ENCODE measurements around the gene RFPL1.

The RFPL1 gene

DNA sequence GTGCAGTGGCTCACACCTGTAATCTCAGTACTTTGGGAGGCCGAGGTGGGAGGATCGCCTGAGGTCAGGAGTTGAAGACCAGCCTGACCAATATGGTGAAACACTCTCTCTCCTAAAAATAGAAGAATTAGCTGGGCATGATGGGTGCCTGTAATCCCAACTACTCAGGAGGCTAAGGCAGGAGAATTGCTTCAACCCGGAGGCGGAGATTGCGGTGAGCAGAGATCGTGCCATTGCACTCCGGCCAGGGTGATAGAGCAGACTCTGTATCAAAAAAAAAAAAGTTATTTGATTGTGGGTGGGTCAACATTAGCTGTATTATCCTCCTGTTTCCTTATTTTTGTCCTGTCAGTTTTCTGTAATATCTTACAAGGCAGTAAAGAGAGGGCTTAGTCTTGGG, 11.9 kb upstream of the RFPL1 start:
- no peak for DNase-seq (ENCODE audit: extremely low read depth, insufficient read length)
- no peak overlapping the region for H3K4me3 ChIP-seq (replicated peaks; ENCODE audit: low read depth, low read length)
- H3K27me3 ChIP-seq (replicated peaks; ENCODE audit: control insufficient read depth, insufficient read depth, low read length) = no peaks in the 10 kb centered on the region; the same call in 1 of the 2 replicates
- no peaks in the 10 kb centered on the region for H3K36me3 ChIP-seq (ENCODE audit: control insufficient read depth, insufficient read depth, low read length)
- TF ChIP-seq, protein P1, sequence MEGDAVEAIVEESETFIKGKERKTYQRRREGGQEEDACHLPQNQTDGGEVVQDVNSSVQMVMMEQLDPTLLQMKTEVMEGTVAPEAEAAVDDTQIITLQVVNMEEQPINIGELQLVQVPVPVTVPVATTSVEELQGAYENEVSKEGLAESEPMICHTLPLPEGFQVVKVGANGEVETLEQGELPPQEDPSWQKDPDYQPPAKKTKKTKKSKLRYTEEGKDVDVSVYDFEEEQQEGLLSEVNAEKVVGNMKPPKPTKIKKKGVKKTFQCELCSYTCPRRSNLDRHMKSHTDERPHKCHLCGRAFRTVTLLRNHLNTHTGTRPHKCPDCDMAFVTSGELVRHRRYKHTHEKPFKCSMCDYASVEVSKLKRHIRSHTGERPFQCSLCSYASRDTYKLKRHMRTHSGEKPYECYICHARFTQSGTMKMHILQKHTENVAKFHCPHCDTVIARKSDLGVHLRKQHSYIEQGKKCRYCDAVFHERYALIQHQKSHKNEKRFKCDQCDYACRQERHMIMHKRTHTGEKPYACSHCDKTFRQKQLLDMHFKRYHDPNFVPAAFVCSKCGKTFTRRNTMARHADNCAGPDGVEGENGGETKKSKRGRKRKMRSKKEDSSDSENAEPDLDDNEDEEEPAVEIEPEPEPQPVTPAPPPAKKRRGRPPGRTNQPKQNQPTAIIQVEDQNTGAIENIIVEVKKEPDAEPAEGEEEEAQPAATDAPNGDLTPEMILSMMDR (IDR thresholded peaks at IDR 0.05; ENCODE audit: insufficient read depth, low read length, poor library complexity, severe bottlenecking) = no peak

GRCh38 chr22:29427176-29427760, 11.1 kb upstream of the RFPL1 start:
- Histone ChIP-seq H3K27me3 (replicated peaks; ENCODE audit: control insufficient read depth, insufficient read depth, low read length) (no peaks in the 10 kb centered on the region; the same call in 1 of the 2 replicates), H3K4me3 (replicated peaks; ENCODE audit: low read depth, low read length) (no peak overlapping the region), H3K36me3 (ENCODE audit: control insufficient read depth, insufficient read depth, low read length) (no peaks in the 10 kb centered on the region)
- no peak for DNase-seq (ENCODE audit: extremely low read depth, insufficient read length)
- TF ChIP-seq, protein P1 (IDR thresholded peaks at IDR 0.05; ENCODE audit: insufficient read depth, low read length, poor library complexity, severe bottlenecking) = no peak

DNA sequence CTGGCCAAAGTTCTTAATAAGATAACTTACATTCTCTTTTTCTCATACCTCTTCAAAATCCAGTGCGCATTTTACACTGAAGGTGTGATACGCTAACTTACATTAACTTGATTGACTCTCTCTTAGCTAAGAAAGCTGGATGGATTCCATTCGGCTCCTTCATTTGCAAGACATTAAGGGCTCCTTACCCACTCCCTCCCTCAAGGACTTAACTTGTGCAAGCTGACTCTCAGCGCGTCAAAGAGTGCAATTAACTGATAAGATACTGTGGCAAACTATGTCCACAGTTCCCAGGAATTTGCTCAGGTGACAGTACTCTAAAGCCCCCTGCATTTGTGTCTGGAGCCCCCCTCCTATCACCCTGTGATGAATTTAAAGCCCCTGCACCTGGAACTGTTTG, 6.4 kb upstream of the RFPL1 start:
- H3K27me3 ChIP-seq (replicated peaks; ENCODE audit: control insufficient read depth, insufficient read depth, low read length) = no peaks in the 10 kb centered on the region; the same call in 1 of the 2 replicates
- no peak overlapping the region for H3K4me3 ChIP-seq (replicated peaks; ENCODE audit: low read depth, low read length)
- DNase-seq (ENCODE audit: extremely low read depth, insufficient read length) = no peak
- TF ChIP-seq, protein P1 (IDR thresholded peaks at IDR 0.05; ENCODE audit: insufficient read depth, low read length, poor library complexity, severe bottlenecking) = no peak
- no peaks in the 10 kb centered on the region for H3K36me3 ChIP-seq (ENCODE audit: control insufficient read depth, insufficient read depth, low read length)

DNA sequence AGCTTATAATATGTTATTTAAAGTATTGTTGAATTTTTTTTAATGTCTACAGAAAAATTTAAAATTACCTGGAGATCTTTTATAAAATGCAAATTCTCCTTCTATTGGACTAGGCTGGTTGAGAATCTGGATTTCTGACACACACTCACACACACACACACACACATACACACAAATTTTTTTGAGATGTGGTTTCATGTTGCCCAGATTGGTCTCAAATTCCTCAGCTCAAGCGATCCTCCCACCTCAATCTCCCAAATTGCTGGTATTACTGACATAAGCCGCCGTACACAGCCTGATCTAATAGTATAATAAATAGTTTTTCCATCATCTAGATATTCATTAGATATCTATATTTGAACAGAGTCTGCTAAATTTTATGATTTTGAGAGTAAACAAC, 4.5 kb upstream of the RFPL1 start:
- no peak for DNase-seq (ENCODE audit: extremely low read depth, insufficient read length)
- no peaks in the 10 kb centered on the region for H3K36me3 ChIP-seq (ENCODE audit: control insufficient read depth, insufficient read depth, low read length)
- no peak overlapping the region for H3K4me3 ChIP-seq (replicated peaks; ENCODE audit: low read depth, low read length)
- no peaks in the 10 kb centered on the region; the same call in 1 of the 2 replicates for H3K27me3 ChIP-seq (replicated peaks; ENCODE audit: control insufficient read depth, insufficient read depth, low read length)
- TF ChIP-seq, protein P1 (IDR thresholded peaks at IDR 0.05; ENCODE audit: insufficient read depth, low read length, poor library complexity, severe bottlenecking) = no peak

GRCh38 chr22:29434288-29434687, 4.1 kb upstream of the RFPL1 start:
- Histone ChIP-seq H3K27me3 (replicated peaks; ENCODE audit: control insufficient read depth, insufficient read depth, low read length) (no peaks in the 10 kb centered on the region; the same call in 1 of the 2 replicates), H3K36me3 (ENCODE audit: control insufficient read depth, insufficient read depth, low read length) (no peaks in the 10 kb centered on the region), H3K4me3 (replicated peaks; ENCODE audit: low read depth, low read length) (no peak overlapping the region)
- DNase-seq (ENCODE audit: extremely low read depth, insufficient read length) = no peak
- TF ChIP-seq, protein P1 (IDR thresholded peaks at IDR 0.05; ENCODE audit: insufficient read depth, low read length, poor library complexity, severe bottlenecking) = no peak
